ENCODE results near the gene MEGF6. TPM values are rescaled to one million over a fixed set of nuclear protein-coding genes. Genes with fewer than 3 reads are reported as not detected.

Gene MEGF6
- total and polyA plus RNA-seq, 2 donors (not counting 3 experiments of a cell fraction or from before 2014, with no cell fraction given), result 22.5 to 63.7 TPM

- Histone ChIP-seq H3K4me1 (ENCODE audit: control insufficient read depth, extremely low read depth, insufficient read depth, low read length) (no peaks in the 10 kb centered on the region), H3K4me2 (ENCODE audit: insufficient read depth, low read length) (no peak overlapping the region), H3K27me3 (ENCODE audit: control insufficient read depth in 2 of 2, insufficient read depth in 2 of 2, low read length in 2 of 2) (no peaks in the 10 kb centered on the region), H3K79me2 (ENCODE audit: control insufficient read depth, insufficient read depth, low read length) (no peaks in the 10 kb centered on the region), H3K9me3 (replicated peaks; ENCODE audit: control insufficient read depth, insufficient read depth, low read length) (no peaks in the 10 kb centered on the region), H3K27ac (ENCODE audit: insufficient read depth, low read depth, low read length) (no peak overlapping the region), H3K9me1 (replicated peaks; ENCODE audit: control insufficient read depth, extremely low read depth, insufficient read depth, low read length) (no peaks in the 10 kb centered on the region), H3K9ac (replicated peaks; ENCODE audit: extremely low read depth, insufficient read depth, low read length) (no peak overlapping the region), H4K20me1 (replicated peaks; ENCODE audit: control insufficient read depth, extremely low read depth, insufficient read depth, low read length) (no peaks in the 10 kb centered on the region), H2AFZ (ENCODE audit: low read depth, low read length) (no peak overlapping the region), H3K4me3 (replicated peaks in 1 of 3; ENCODE audit: insufficient read depth in 1 of 3, low read depth in 1 of 3, low read length in 3 of 3) (no peak overlapping the region), H3K36me3 (ENCODE audit: control insufficient read depth in 2 of 2, extremely low read depth in 1 of 2, insufficient read depth in 2 of 2, low read length in 2 of 2) (no peaks in the 10 kb centered on the region)
- no peak for TF ChIP-seq MYC (IDR thresholded peaks at IDR 0.05; ENCODE audit: low read depth, low read length)
- dilution Hi-C loops (cut with MboI; ENCODE audit: extremely low pct_ligation_motif_present, low sequenced_read_pairs) (no loop called here), intact Hi-C loops (cut with micrococcal nuclease) (loop anchor here (5.0 kb wide), 1 partner anchor 228 kb away; no protein-coding TSS in a partner anchor)
- no TSS peak for BruUV-seq (replicated peaks)
- FAIRE-seq, result no peak
- no peak for DNase-seq (ENCODE audit: low read depth, low spot score)
- ChIA-PET POLR2A (no interaction called here), CTCF (interaction anchor here (0.9 kb wide), 1 partner anchor 124 kb away, joined by 3 read pairs; no protein-coding TSS in a partner anchor)
These were observed 116.7 kb downstream of the MEGF6 start for GRCh38 chr1:3494321-3495308.

- CTCF ChIA-PET, result interaction anchor here (0.7 to 5.8 kb wide), 8 partner anchors 11 to 137 kb away, joined by 3 to 150 read pairs (median 4); partner anchors contain the start of gene TPRG1L
- dilution Hi-C loops (cut with MboI; ENCODE audit: extremely low pct_ligation_motif_present, low sequenced_read_pairs), result no loop called here
These were observed 118.6 kb downstream of the MEGF6 start for GRCh38 chr1:3492545-3493246.

More at GRCh38 chr1:3492545-3493246, 118.6 kb downstream of the MEGF6 start:
- no peaks in the 10 kb centered on the region for H3K9me1 ChIP-seq (replicated peaks; ENCODE audit: control insufficient read depth, extremely low read depth, insufficient read depth, low read length)
- no peaks in the 10 kb centered on the region for H3K9me3 ChIP-seq (replicated peaks; ENCODE audit: control insufficient read depth, insufficient read depth, low read length)
- no peaks in the 10 kb centered on the region for H4K20me1 ChIP-seq (replicated peaks; ENCODE audit: control insufficient read depth, extremely low read depth, insufficient read depth, low read length)
- H3K4me3 ChIP-seq (replicated peaks in 1 of 3; ENCODE audit: insufficient read depth in 1 of 3, low read depth in 1 of 3, low read length in 3 of 3), result no peak overlapping the region
- no peak overlapping the region for H3K27ac ChIP-seq (ENCODE audit: insufficient read depth, low read depth, low read length)
- DNase-seq (ENCODE audit: low read depth, low spot score), result no peak
- intact Hi-C loops (cut with micrococcal nuclease), result loop anchor here (5.0 kb wide), 1 partner anchor 230 kb away; no protein-coding TSS in a partner anchor
- no TSS peak for BruUV-seq (replicated peaks)
- H3K79me2 ChIP-seq (ENCODE audit: control insufficient read depth, insufficient read depth, low read length), result no peaks in the 10 kb centered on the region
- POLR2A ChIA-PET, result no interaction called here
- TF ChIP-seq POLR2AphosphoS5 (IDR thresholded peaks at IDR 0.05; ENCODE audit: insufficient read depth, low read depth, low read length), result no peak
- TF ChIP-seq CTCF (IDR thresholded peaks at IDR 0.05; ENCODE audit: extremely low read depth in 1 of 2, insufficient read depth in 1 of 2, low read depth in 1 of 2, low read length in 2 of 2), result no peak
- no peak for TF ChIP-seq GATA2 (IDR thresholded peaks at IDR 0.05; ENCODE audit: insufficient read depth, insufficient read length, low read depth, low read length)
- no peak for TF ChIP-seq MYC (IDR thresholded peaks at IDR 0.05; ENCODE audit: low read depth, low read length)
- TF ChIP-seq POLR2A (IDR thresholded peaks at IDR 0.05; ENCODE audit: low read depth, low read length), result no peak
- no peak for TF ChIP-seq JUN (IDR thresholded peaks at IDR 0.05; ENCODE audit: borderline replicate concordance, insufficient read depth, insufficient read length, low read depth)
- no peak for TF ChIP-seq MAX (IDR thresholded peaks at IDR 0.05; ENCODE audit: insufficient read depth, insufficient read length)
- TF ChIP-seq FOS (IDR thresholded peaks at IDR 0.05; ENCODE audit: borderline replicate concordance, insufficient read depth, low read length), result no peak
- no peak for TF ChIP-seq EZH2 (IDR thresholded peaks at IDR 0.05; ENCODE audit: borderline replicate concordance, low read depth, low read length, severe bottlenecking)
- H3K4me1 ChIP-seq (ENCODE audit: control insufficient read depth, extremely low read depth, insufficient read depth, low read length), result no peaks in the 10 kb centered on the region
- H3K36me3 ChIP-seq (ENCODE audit: control insufficient read depth in 2 of 2, extremely low read depth in 1 of 2, insufficient read depth in 2 of 2, low read length in 2 of 2), result no peaks in the 10 kb centered on the region
- H2AFZ ChIP-seq (ENCODE audit: low read depth, low read length), result no peak overlapping the region
- H3K9ac ChIP-seq (replicated peaks; ENCODE audit: extremely low read depth, insufficient read depth, low read length), result no peak overlapping the region
- no peaks in the 10 kb centered on the region for H3K27me3 ChIP-seq (ENCODE audit: control insufficient read depth in 2 of 2, insufficient read depth in 2 of 2, low read length in 2 of 2)
- no peak for FAIRE-seq
- H3K4me2 ChIP-seq (ENCODE audit: insufficient read depth, low read length), result no peak overlapping the region

Data from endothelial cell of umbilical vein (primary cell).